Tibial nerve (tissue), 4 donors: Measurements from ENCODE around the gene FAM180B. TPM values are rescaled to one million over a fixed set of nuclear protein-coding genes. Genes with fewer than 3 reads are reported as not detected.
A peak's percentile ranks its signal among the peaks of the same experiment; 100 is the strongest.

Experiments
- DNase-seq, 2 donors: peaks; one replicate each; pipeline ENCODE4 v3.0.0-alpha.2; 2019; ENCODE audit warnings: low spot score in 2 of 2
- H3K27ac ChIP-seq, 4 donors: fragments of 200-600 bp; sonication (generic) in 3 of 4; one replicate each; pipeline ENCODE4 v1.5.1; 2017 to 2019; ENCODE audit warnings: mild to moderate bottlenecking in 1 of 4
- H3K27me3 ChIP-seq, 2 donors: fragments of 200-600 bp; sonication (generic) in 1 of 2; one replicate each; pipeline versions ENCODE4 v1.5.1 to v1.6.0; 2017 to 2019
- H3K36me3 ChIP-seq, 3 donors: fragments of 200-600 bp; sonication (generic); one replicate each; pipeline ENCODE4 v1.5.1; 2018 to 2019
- H3K4me1 ChIP-seq, 4 donors: fragments of 200-600 bp; sonication (generic) in 3 of 4; one replicate each; pipeline ENCODE4 v1.5.1; 2017 to 2019
- H3K4me3 ChIP-seq, 4 donors: fragments of 200-600 bp; sonication (generic) in 3 of 4; one replicate each; pipeline ENCODE4 v1.5.1; 2017 to 2019; ENCODE audit warnings: mild to moderate bottlenecking in 1 of 4, moderate library complexity in 1 of 4
- H3K9me3 ChIP-seq, 4 donors: fragments of 200-600 bp; sonication (generic) in 3 of 4; one replicate each; pipeline ENCODE4 v1.5.1; 2017 to 2019
- EP300 ChIP-seq, 2 donors: sonication (generic); formaldehyde crosslinking; IDR thresholded peaks; one replicate each; pipeline ENCODE4 v1.6.1; 2017; ENCODE audit warnings: antibody characterized with exemption in 2 of 2, mild to moderate bottlenecking in 1 of 2
- POLR2A ChIP-seq, 2 donors: fragments of 450-650 bp; IDR thresholded peaks; one replicate each; pipeline ENCODE4 v1.6.1; 2017; ENCODE audit warnings: antibody characterized with exemption in 2 of 2, mild to moderate bottlenecking in 2 of 2, moderate library complexity in 2 of 2
- WGBS, 2 donors: methylation state at CpG; one replicate each; pipeline ENCODE4 v1.1.5; 2018; 5-methylcytosine and 5-hydroxymethylcytosine counted together
- total RNA-seq, 4 donors: library from RNA; depleted of rRNA; stranded (reverse); fragments of >200 nt; gene quantifications; one replicate each; pipeline ENCODE4 v1.1.0, GENCODE V29; 2016
- TF ChIP-seq, protein P1 (sequence below), 5 experiments: fragments of 200-600 bp in 3 of 5; fragments of 450-650 bp in 2 of 5; sonication (generic) in 3 of 5; IDR thresholded peaks; one replicate each; pipeline ENCODE4 v1.5.1; 2016 to 2019; ENCODE audit warnings: antibody characterized with exemption in 5 of 5, mild to moderate bottlenecking in 3 of 5, moderate library complexity in 2 of 5

Gene FAM180B
- total RNA-seq, 4 donors from 2014 or later: 3.3 to 22.7 (median 4.1) TPM

DNA sequence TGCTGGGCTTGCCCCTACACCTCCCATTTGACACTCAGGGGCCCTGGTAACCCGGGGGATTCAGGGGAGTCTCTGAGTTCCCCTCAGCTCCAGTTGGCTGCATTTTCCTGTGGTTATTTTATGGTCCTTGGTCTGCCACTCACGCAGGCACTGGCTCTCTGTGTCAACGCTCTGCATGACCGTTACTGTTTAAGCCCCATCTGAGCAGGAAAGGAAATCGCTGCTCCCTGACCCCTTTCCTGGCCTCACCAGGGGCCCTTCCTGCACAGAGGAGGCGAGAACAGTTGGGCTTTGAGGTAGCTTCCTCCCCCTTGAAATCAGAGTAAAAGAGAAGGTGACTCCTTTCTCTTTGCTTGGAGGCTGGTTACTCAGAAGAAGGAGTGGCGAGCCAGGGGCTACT, 5.3 kb downstream of the FAM180B start:
- no peaks in the 10 kb centered on the region for H3K36me3 ChIP-seq
- H3K27me3 ChIP-seq: peaks cover 0 to 33% of the 10 kb centered on the region in 2 donors
- H3K4me1 ChIP-seq: peaks cover 0 to 57% (median 7%) of the 10 kb centered on the region in 4 donors
- H3K4me3 ChIP-seq: no peak overlapping the region
- TF ChIP-seq POLR2A (IDR thresholded peaks at IDR 0.05) (no peak), EP300 (IDR thresholded peaks at IDR 0.05) (no peak)
- TF ChIP-seq, protein P1, sequence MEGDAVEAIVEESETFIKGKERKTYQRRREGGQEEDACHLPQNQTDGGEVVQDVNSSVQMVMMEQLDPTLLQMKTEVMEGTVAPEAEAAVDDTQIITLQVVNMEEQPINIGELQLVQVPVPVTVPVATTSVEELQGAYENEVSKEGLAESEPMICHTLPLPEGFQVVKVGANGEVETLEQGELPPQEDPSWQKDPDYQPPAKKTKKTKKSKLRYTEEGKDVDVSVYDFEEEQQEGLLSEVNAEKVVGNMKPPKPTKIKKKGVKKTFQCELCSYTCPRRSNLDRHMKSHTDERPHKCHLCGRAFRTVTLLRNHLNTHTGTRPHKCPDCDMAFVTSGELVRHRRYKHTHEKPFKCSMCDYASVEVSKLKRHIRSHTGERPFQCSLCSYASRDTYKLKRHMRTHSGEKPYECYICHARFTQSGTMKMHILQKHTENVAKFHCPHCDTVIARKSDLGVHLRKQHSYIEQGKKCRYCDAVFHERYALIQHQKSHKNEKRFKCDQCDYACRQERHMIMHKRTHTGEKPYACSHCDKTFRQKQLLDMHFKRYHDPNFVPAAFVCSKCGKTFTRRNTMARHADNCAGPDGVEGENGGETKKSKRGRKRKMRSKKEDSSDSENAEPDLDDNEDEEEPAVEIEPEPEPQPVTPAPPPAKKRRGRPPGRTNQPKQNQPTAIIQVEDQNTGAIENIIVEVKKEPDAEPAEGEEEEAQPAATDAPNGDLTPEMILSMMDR (IDR thresholded peaks at IDR 0.05): no peak
- no peak overlapping the region for H3K27ac ChIP-seq
- WGBS, 2 donors: 35 to 46% methylated on average over 7 of the region's 7 CpGs
- DNase-seq: no peak
- no peaks in the 10 kb centered on the region for H3K9me3 ChIP-seq

DNA sequence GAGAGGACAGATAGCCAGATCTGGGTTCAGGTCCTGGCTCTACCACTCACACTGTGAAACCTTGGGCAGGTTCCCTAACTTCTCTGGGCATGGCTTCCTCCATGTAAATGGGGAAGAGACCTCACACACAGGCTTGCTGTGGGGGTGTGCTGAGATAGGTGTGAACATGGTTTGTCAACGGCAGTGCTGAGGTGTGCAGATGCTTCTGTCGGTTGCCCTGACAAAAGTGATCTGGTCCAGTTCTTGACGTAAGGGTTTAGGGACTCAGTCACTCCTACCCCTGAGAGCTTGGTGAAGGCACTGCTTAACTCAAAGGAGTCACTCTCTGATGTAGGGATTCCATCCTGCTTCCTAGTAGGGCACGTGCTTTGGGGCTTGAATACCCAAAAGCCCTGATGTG, 5.8 kb downstream of the FAM180B start:
- H3K27me3 ChIP-seq: peaks cover 0 to 33% of the 10 kb centered on the region in 2 donors
- H3K36me3 ChIP-seq: no peaks in the 10 kb centered on the region
- TF ChIP-seq POLR2A (IDR thresholded peaks at IDR 0.05) (no peak), EP300 (IDR thresholded peaks at IDR 0.05) (no peak)
- TF ChIP-seq, protein P1 (IDR thresholded peaks at IDR 0.05): no peak
- H3K4me1 ChIP-seq: peaks cover 0 to 52% (median 7%) of the 10 kb centered on the region in 4 donors
- WGBS, 2 donors: 67 to 70% methylated on average over 4 of the region's 4 CpGs
- H3K4me3 ChIP-seq: no peak overlapping the region
- DNase-seq: no peak
- no peak overlapping the region for H3K27ac ChIP-seq
- H3K9me3 ChIP-seq: no peaks in the 10 kb centered on the region

DNA sequence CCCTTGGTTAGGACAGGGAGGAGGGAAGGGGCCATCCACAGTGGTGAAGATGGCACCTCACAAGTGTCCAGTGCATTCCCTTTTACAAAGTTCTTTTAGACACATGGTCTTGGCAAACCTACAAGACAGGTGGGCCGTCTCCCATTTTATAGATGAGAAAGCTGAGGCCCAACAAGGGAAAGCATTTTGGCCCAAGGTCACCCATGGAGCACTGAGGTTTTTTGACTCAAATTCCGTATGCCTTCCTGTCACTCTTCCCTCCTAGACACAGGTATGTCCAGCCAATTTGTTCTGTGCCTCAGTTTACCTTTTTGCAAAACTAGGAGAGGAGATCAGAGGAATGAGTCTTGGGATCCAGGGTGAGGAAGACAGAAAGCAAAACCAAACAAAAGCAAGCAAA, 6.5 kb downstream of the FAM180B start:
- WGBS, 2 donors: 79 to 87% methylated on average over 2 of the region's 2 CpGs
- H3K27me3 ChIP-seq: peaks cover 0 to 33% of the 10 kb centered on the region in 2 donors
- no peak for DNase-seq

DNA sequence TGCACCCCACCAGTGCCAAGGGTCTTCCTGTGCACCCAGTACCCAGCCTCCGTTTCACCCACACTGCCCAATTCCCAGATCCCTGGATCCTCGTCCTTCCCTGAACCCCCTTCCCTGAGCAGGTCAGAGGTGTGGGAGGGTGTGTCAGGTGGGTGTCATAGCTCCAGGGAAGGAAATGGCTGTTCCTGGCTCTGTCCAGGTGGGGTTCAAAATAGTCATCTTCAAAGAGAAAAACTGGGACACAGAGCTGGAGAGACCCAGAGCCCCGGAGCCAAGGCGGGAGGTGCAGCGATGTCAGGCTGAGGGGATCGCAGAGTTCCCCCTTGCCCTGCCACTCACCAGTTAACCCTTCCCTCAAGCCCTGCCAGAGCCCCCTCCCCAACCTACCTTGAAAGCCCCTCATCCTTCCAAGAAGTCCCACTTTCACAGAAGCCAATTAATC, 7.0 kb downstream of the FAM180B start:
- peaks cover 0 to 33% of the 10 kb centered on the region in 2 donors for H3K27me3 ChIP-seq

More for the DNA sequence above, 6.5 kb downstream of the FAM180B start:
- Histone ChIP-seq H3K4me3 (no peak overlapping the region), H3K4me1 (peaks cover 0 to 45% (median 5%) of the 10 kb centered on the region in 4 donors), H3K9me3 (no peaks in the 10 kb centered on the region), H3K27ac (no peak overlapping the region), H3K36me3 (no peaks in the 10 kb centered on the region)
- TF ChIP-seq POLR2A (IDR thresholded peaks at IDR 0.05) (no peak), EP300 (IDR thresholded peaks at IDR 0.05) (no peak)
- TF ChIP-seq, protein P1 (IDR thresholded peaks at IDR 0.05): no peak

More for the DNA sequence above, 7.0 kb downstream of the FAM180B start:
- no peak overlapping the region for H3K27ac ChIP-seq
- no peak for DNase-seq
- TF ChIP-seq EP300 (IDR thresholded peaks at IDR 0.05): no peak
- TF ChIP-seq, protein P1 (IDR thresholded peaks at IDR 0.05): no peak
- no peak for TF ChIP-seq POLR2A (IDR thresholded peaks at IDR 0.05)
- WGBS, 2 donors: 8 to 10% methylated on average over 6 of the region's 6 CpGs
- no peaks in the 10 kb centered on the region for H3K9me3 ChIP-seq
- H3K4me1 ChIP-seq: peaks cover 0 to 39% (median 5%) of the 10 kb centered on the region in 4 donors
- H3K4me3 ChIP-seq: peak overlapping the region in 1 of 4 donors; percentile 42
- H3K36me3 ChIP-seq: no peaks in the 10 kb centered on the region
